Activated CD8-positive, alpha-beta T cell treated with anti-CD3 and anti-CD28 coated beads for 36 hours (primary cell): ENCODE measurements around the gene DPP6. TPM values are rescaled to one million over a fixed set of nuclear protein-coding genes. Genes with fewer than 3 reads are reported as not detected.

ENCODE experiments used
- ATAC-seq: fragments of 200-7000 bp; cut with Tn5 transposase; one replicate; pipeline ENCODE4 v1.10.0; 2021; ENCODE audit warnings: mild to moderate bottlenecking, moderate library complexity
- CTCF ChIA-PET: fragments of 350-600 bp; sonication (Branson Sonifier 250); formaldehyde crosslinking; loops from one replicate; lab custom pipeline; 2021; ENCODE audit warnings: antibody characterized with exemption; lab: Charles Lee
- POLR2A ChIA-PET: fragments of 350-600 bp; sonication (Branson Sonifier 250); formaldehyde crosslinking; loops from one replicate; lab custom pipeline; 2021; ENCODE audit warnings: antibody characterized with exemption; lab: Charles Lee
- DNase-seq: peaks from one replicate; pipeline ENCODE4 v3.0.0-alpha.2; 2020
- H3K27ac Mint-ChIP-seq: one replicate; pipeline ENCODE4 v1.8.0; 2021; ENCODE audit warnings: mild to moderate bottlenecking, mixed read lengths
- H3K27me3 Mint-ChIP-seq: one replicate; pipeline ENCODE4 v1.8.0; 2021; ENCODE audit warnings: mixed read lengths
- H3K36me3 Mint-ChIP-seq: one replicate; pipeline ENCODE4 v1.8.0; 2021; ENCODE audit warnings: low read depth, mixed read lengths
- H3K4me1 Mint-ChIP-seq: one replicate; pipeline ENCODE4 v1.8.0; 2021; ENCODE audit warnings: low read depth, mixed read lengths
- H3K4me3 Mint-ChIP-seq: one replicate; pipeline ENCODE4 v1.8.0; 2021; ENCODE audit warnings: mild to moderate bottlenecking, moderate library complexity, mixed read lengths
- H3K9me3 Mint-ChIP-seq: one replicate; pipeline ENCODE4 v1.8.0; 2021; ENCODE audit warnings: mixed read lengths
- CTCF ChIP-seq: fragments of 200-600 bp; IDR thresholded peaks from one replicate; pipeline ENCODE4 v1.8.0; 2022; ENCODE audit warnings: antibody characterized with exemption, mild to moderate bottlenecking
- intact Hi-C: fragments of 100-400 bp; cut with micrococcal nuclease; formaldehyde crosslinking; loops from one replicate; pipeline ENCODE4 v1.10.0; 2022
- total RNA-seq, 2 experiments: library from RNA; stranded (reverse); gene quantifications; one replicate each; pipeline ENCODE4 v1.2.3, GENCODE V29; 2021

The DPP6 gene
- total RNA-seq, 2 experiments from 2014 or later: not detected

- intact Hi-C loops: no loop called here
- DNase-seq (no peak), ATAC-seq (no peak)
- ChIA-PET POLR2A (no interaction called here), CTCF (no interaction called here)
- Mint-ChIP-seq H3K9me3 (peaks cover 3% of the 10 kb centered on the region), H3K27ac (no peak overlapping the region), H3K4me3 (no peak overlapping the region), H3K27me3 (no peaks in the 10 kb centered on the region), H3K4me1 (no peaks in the 10 kb centered on the region), H3K36me3 (no peaks in the 10 kb centered on the region)
- no peak for TF ChIP-seq CTCF
Observed at GRCh38 chr7:154649015-154649414, 596.8 kb downstream of the DPP6 start.

- intact Hi-C loops: no loop called here
- no peak for ATAC-seq
- no peak overlapping the region for H3K27ac Mint-ChIP-seq
- CTCF ChIA-PET: no interaction called here
- H3K4me1 Mint-ChIP-seq: no peaks in the 10 kb centered on the region
- H3K36me3 Mint-ChIP-seq: no peaks in the 10 kb centered on the region
- H3K27me3 Mint-ChIP-seq: no peaks in the 10 kb centered on the region
- DNase-seq: no peak
- no peak for TF ChIP-seq CTCF
- H3K4me3 Mint-ChIP-seq: no peak overlapping the region
- H3K9me3 Mint-ChIP-seq: peaks cover 3% of the 10 kb centered on the region
- POLR2A ChIA-PET: no interaction called here
Observed at GRCh38 chr7:154649434-154649833, 597.2 kb downstream of the DPP6 start.

GRCh38 chr7:154650275-154650674 lies 598.1 kb downstream of the DPP6 start:
- no peak for TF ChIP-seq CTCF
- ATAC-seq: no peak
- no peak for DNase-seq
- peaks cover 3% of the 10 kb centered on the region for H3K9me3 Mint-ChIP-seq
- CTCF ChIA-PET: no interaction called here
- H3K27ac Mint-ChIP-seq: no peak overlapping the region
- intact Hi-C loops: no loop called here
- H3K4me1 Mint-ChIP-seq: no peaks in the 10 kb centered on the region
- H3K4me3 Mint-ChIP-seq: no peak overlapping the region
- no peaks in the 10 kb centered on the region for H3K27me3 Mint-ChIP-seq
- POLR2A ChIA-PET: no interaction called here
- H3K36me3 Mint-ChIP-seq: no peaks in the 10 kb centered on the region

- DNase-seq: no peak
- ChIA-PET POLR2A (no interaction called here), CTCF (no interaction called here)
- Mint-ChIP-seq H3K36me3 (no peaks in the 10 kb centered on the region), H3K27me3 (no peaks in the 10 kb centered on the region), H3K27ac (no peak overlapping the region), H3K4me1 (no peaks in the 10 kb centered on the region), H3K4me3 (no peak overlapping the region), H3K9me3 (peaks cover 1% of the 10 kb centered on the region)
- ATAC-seq: no peak
- TF ChIP-seq CTCF: no peak
- intact Hi-C loops: no loop called here
Observed at GRCh38 chr7:154651501-154651900, 599.3 kb downstream of the DPP6 start.

GRCh38 chr7:154652564-154652963 lies 600.4 kb downstream of the DPP6 start:
- peaks cover 1% of the 10 kb centered on the region for H3K9me3 Mint-ChIP-seq
- DNase-seq (no peak), ATAC-seq (no peak)
- no peak for TF ChIP-seq CTCF
- no peak overlapping the region for H3K27ac Mint-ChIP-seq
- ChIA-PET CTCF (no interaction called here), POLR2A (no interaction called here)
- H3K4me1 Mint-ChIP-seq: no peaks in the 10 kb centered on the region
- intact Hi-C loops: no loop called here
- no peak overlapping the region for H3K4me3 Mint-ChIP-seq
- H3K36me3 Mint-ChIP-seq: no peaks in the 10 kb centered on the region
- H3K27me3 Mint-ChIP-seq: no peaks in the 10 kb centered on the region
